AG04450 (cell line): Measurements from ENCODE around the gene CHIT1. TPM values are rescaled to one million over a fixed set of nuclear protein-coding genes. Genes with fewer than 3 reads are reported as not detected.

Experiments used
- CTCF ChIA-PET: fragments of 300-600, 350-600 bp; formaldehyde crosslinking; extraction: SDS; loops from one replicate; lab custom pipeline; 2022; ENCODE audit warnings: antibody characterized with exemption, inconsistent platforms; lab: Charles Lee
- POLR2A ChIA-PET: fragments of 350-600 bp; formaldehyde crosslinking; extraction: SDS; loops from one replicate; lab custom pipeline; 2021; ENCODE audit warnings: antibody characterized with exemption, inconsistent platforms; lab: Yijun Ruan, JAX
- DNase-seq: peaks from one replicate; pipeline ENCODE4 v3.0.0-alpha.2; 2011; ENCODE audit warnings: low read depth, low spot score
- H3K27ac ChIP-seq: one replicate; pipeline ENCODE4 v1.5.1; 2012; ENCODE audit warnings: low read depth, low read length, control low read depth
- H3K27me3 ChIP-seq: one replicate; pipeline ENCODE4 v1.6.0; 2012; ENCODE audit warnings: low read length; ENCODE audit not compliant: control insufficient read depth, insufficient read depth
- H3K4me3 ChIP-seq: 2 replicates; pipeline ENCODE4 v1.5.1; 2011; ENCODE audit warnings: mild to moderate bottlenecking, low read depth, low read length, control low read depth
- H3K9me3 ChIP-seq: 2 replicates; pipeline ENCODE4 v1.5.1; 2012; ENCODE audit warnings: low read length; ENCODE audit not compliant: control insufficient read depth, insufficient read depth
- polyA plus RNA-seq: library from polyadenylated mRNA; depleted of rRNA; stranded (reverse); fragments of >200 nt; gene quantifications from 2 replicates; pipeline ENCODE4 v1.2.3, GENCODE V29; 2011
- TF ChIP-seq, protein P1 (sequence below): IDR thresholded peaks from 2 replicates; pipeline ENCODE4 v1.5.1; 2011; ENCODE audit warnings: low read depth, low read length, control low read depth, inconsistent platforms

The CHIT1 gene
- polyA plus RNA-seq, 1 experiment = not detected

DNA sequence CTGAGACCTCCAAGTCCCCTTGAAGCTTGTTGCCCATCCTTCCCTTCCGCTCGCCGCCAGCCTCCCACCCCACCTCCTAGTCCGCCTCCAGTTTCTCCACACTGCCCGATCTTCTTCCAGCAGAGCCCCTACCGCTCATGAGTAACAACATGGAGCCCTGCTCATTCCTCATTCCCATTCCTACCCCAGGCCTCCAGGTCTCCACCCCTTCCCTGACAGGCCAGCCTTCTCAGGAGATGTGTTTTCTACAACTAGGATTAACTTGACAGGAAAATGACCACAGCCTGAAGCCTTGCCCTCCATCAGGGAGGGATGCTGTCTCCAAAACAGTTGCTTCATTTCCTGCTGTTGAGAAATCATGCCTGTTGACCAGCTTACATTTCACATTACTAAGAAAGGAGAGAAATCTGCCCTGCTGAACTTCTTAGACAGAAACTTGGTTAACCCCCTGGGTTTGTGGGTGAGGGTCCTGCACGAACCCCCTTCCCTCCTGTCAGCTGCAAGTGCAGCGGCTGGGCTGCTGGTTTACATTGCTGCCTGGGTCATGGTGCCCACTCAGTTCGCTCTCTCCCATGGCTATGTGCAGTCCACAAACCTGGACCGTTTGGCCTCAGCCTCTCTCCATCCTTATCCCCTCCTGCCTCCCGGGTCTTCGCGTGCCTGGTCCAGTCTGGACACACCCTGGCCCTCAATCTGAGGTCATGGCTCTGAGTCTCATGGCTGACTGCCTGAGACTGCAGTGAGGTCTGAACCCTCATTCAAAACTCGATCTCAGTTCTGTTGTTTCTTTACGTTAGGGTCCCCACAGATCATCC, 26.8 kb downstream of the CHIT1 start:
- Histone ChIP-seq H3K27me3 (peaks cover 3% of the 10 kb centered on the region), H3K27ac (peak overlapping the region; percentile 92), H3K9me3 (peaks cover 3% of the 10 kb centered on the region; the same call in 1 of the 2 replicates), H3K4me3 (no peak overlapping the region)
- CTCF ChIA-PET = interaction anchor here (0.6 to 6.1 kb wide), 4 partner anchors 13 to 163 kb away, joined by 5 to 32 read pairs (median 6); no protein-coding TSS in a partner anchor
- POLR2A ChIA-PET = interaction anchor here (0.7 to 0.8 kb wide), 2 partner anchors 30 to 54 kb away, joined by 3 read pairs; no protein-coding TSS in a partner anchor
- TF ChIP-seq, protein P1, sequence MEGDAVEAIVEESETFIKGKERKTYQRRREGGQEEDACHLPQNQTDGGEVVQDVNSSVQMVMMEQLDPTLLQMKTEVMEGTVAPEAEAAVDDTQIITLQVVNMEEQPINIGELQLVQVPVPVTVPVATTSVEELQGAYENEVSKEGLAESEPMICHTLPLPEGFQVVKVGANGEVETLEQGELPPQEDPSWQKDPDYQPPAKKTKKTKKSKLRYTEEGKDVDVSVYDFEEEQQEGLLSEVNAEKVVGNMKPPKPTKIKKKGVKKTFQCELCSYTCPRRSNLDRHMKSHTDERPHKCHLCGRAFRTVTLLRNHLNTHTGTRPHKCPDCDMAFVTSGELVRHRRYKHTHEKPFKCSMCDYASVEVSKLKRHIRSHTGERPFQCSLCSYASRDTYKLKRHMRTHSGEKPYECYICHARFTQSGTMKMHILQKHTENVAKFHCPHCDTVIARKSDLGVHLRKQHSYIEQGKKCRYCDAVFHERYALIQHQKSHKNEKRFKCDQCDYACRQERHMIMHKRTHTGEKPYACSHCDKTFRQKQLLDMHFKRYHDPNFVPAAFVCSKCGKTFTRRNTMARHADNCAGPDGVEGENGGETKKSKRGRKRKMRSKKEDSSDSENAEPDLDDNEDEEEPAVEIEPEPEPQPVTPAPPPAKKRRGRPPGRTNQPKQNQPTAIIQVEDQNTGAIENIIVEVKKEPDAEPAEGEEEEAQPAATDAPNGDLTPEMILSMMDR = 0 out of 2 replicates have a peak, but pooled peaks have one; percentile 2
- DNase-seq = peak; percentile 90

DNA sequence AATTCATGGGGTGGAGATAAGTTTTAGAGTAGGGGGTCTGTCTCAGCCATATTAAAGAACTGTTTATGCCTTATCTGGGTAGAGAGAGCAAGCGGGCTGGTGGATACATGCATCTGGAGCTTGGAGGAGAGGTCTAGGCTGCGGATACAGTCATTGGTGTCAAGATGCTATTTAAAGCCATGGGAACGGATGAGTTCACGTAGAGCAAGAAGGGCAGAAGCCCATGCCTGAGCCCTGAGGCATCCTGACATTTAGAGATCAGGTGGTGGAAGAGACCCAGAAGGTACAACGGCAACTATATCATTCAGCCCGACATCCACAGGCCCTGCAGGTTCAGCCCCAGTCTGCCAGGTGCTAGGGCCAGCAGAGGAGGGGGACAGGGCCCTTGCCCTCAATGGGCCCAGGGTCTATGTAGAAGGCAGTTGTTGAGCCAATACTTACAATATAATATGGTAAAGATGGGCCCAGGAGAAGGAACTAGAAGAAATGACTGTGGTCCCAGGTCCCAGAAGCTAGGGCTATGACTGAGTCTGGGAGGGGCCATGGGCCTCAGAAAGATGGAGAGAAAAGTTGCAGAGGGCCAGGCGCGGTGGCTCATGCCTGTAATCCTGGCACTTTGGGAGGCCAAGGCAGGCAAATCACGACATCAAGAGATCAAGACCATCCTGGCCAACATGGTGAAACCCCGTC, 27.8 kb downstream of the CHIT1 start:
- Histone ChIP-seq H3K4me3 (no peak overlapping the region), H3K27ac (peak overlapping the region; percentile 92), H3K27me3 (no peaks in the 10 kb centered on the region), H3K9me3 (peaks cover 3% of the 10 kb centered on the region; the same call in 1 of the 2 replicates)
- TF ChIP-seq, protein P1 = no peak
- no peak for DNase-seq
- ChIA-PET CTCF (interaction anchor here (1.2 to 6.1 kb wide), 3 partner anchors 14 to 66 kb away, joined by 3 to 32 read pairs (median 7); no protein-coding TSS in a partner anchor), POLR2A (no interaction called here)

DNA sequence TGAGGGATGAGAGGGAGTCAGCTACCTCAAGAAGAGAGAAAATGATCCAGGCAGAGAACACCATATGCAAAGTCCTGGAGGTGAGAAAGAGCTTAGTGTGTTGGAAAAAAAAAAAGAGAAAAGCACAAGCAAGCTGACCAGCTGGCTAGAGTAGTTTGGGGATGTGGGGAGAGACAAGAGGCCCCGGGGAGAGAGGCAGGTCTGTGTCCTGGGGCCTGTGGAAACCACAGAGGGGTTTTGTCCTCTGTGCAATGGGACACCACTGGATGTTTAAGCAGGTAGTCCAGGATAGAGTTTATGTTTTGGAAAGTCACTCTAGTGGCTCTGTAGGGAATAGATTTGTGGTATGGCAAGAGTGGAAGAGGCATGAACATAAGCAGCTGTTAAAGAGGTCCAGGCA, 28.6 kb downstream of the CHIT1 start:
- POLR2A ChIA-PET = no interaction called here
- Histone ChIP-seq H3K27me3 (no peaks in the 10 kb centered on the region), H3K9me3 (peaks cover 3% of the 10 kb centered on the region; the same call in 1 of the 2 replicates), H3K27ac (peak overlapping the region; percentile 92), H3K4me3 (no peak overlapping the region)
- TF ChIP-seq, protein P1 = no peak
- CTCF ChIA-PET = interaction anchor here (0.6 to 2.1 kb wide), 7 partner anchors 10 to 161 kb away, joined by 3 to 9 read pairs (median 4); no protein-coding TSS in a partner anchor
- no peak for DNase-seq

DNA sequence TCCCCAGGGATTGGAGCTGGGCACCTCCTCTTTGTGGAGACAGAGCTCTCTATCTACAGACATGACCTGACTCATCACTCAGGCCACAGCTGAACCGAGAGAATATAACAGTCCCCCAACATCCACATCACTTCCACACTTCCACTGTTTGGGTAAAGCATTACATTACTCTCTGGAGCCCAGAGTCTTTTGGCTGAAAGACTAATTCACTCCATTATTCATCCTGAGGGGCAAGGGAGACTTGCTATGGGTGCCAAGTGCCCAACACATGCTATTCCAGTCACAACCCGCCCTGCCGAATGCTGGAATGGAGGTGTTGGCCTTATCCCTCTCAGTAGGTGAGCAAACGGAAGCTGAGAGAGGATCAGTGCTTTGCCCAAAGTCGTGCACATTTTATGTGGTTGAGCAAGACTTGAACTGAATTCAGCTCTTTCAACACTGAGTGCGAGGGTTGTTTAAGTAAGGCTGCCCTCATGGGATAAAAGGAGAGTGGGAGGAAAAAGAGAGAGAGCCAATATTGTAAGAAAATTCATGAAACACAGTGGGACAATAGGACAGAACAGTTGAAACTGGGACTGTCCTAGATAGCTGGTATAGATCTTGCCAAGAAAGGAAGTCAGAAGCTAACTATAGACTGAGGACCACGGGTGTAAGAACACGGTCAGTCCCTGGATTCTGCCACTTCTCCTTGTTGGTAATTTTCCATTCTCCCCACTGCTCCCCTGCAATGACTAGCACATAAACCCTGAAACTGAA, 29.5 kb downstream of the CHIT1 start:
- TF ChIP-seq, protein P1 = no peak
- Histone ChIP-seq H3K9me3 (peaks cover 3% of the 10 kb centered on the region; the same call in 1 of the 2 replicates), H3K27me3 (no peaks in the 10 kb centered on the region), H3K27ac (peak overlapping the region; percentile 92), H3K4me3 (no peak overlapping the region)
- ChIA-PET POLR2A (interaction anchor here (0.6 kb wide), 1 partner anchor 515 kb away, joined by 3 read pairs; no protein-coding TSS in a partner anchor), CTCF (interaction anchor here (0.6 to 2.1 kb wide), 7 partner anchors 9 to 161 kb away, joined by 3 to 9 read pairs (median 4); no protein-coding TSS in a partner anchor)
- DNase-seq = peak; percentile 60
